ENCODE data around the gene HTR4.

Gene HTR4

GRCh38 chr5:148491793-148492184 lies 162.5 kb downstream of the HTR4 start:
- Histone ChIP-seq H4K20me1 (ENCODE audit: insufficient read depth, low read length, poor library complexity, severe bottlenecking) (no peaks in the 10 kb centered on the region), H3K9ac (ENCODE audit: low read depth, low read length, poor library complexity, severe bottlenecking) (no peak overlapping the region), H3K4me1 (ENCODE audit: insufficient read depth, low read length, poor library complexity, severe bottlenecking) (no peaks in the 10 kb centered on the region), H3K27me3 (ENCODE audit: insufficient read depth, low read length, poor library complexity, severe bottlenecking) (no peaks in the 10 kb centered on the region), H3K79me2 (ENCODE audit: insufficient read depth, low read length) (no peaks in the 10 kb centered on the region), H3K9me3 (ENCODE audit: insufficient read depth, low read depth, low read length) (no peaks in the 10 kb centered on the region), H3F3A (ENCODE audit: low read depth) (no peaks in the 10 kb centered on the region), H3K4me2 (ENCODE audit: low read depth, low read length, poor library complexity, severe bottlenecking) (no peak overlapping the region), H3K36me3 (ENCODE audit: insufficient read depth, low read length) (no peaks in the 10 kb centered on the region), H2AFZ (ENCODE audit: low read length) (no peak overlapping the region), H3K9me2 (replicated peaks; ENCODE audit: low read depth, low read length) (no peaks in the 10 kb centered on the region), H3K4me3 (ENCODE audit: low read length, poor library complexity, severe bottlenecking) (no peak overlapping the region)
- TF ChIP-seq, protein P1, sequence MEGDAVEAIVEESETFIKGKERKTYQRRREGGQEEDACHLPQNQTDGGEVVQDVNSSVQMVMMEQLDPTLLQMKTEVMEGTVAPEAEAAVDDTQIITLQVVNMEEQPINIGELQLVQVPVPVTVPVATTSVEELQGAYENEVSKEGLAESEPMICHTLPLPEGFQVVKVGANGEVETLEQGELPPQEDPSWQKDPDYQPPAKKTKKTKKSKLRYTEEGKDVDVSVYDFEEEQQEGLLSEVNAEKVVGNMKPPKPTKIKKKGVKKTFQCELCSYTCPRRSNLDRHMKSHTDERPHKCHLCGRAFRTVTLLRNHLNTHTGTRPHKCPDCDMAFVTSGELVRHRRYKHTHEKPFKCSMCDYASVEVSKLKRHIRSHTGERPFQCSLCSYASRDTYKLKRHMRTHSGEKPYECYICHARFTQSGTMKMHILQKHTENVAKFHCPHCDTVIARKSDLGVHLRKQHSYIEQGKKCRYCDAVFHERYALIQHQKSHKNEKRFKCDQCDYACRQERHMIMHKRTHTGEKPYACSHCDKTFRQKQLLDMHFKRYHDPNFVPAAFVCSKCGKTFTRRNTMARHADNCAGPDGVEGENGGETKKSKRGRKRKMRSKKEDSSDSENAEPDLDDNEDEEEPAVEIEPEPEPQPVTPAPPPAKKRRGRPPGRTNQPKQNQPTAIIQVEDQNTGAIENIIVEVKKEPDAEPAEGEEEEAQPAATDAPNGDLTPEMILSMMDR (conservative IDR thresholded peaks at IDR 0.05; ENCODE audit: low read length), result no peak
- TF ChIP-seq EZH2phosphoT487 (IDR thresholded peaks at IDR 0.05; ENCODE audit: borderline replicate concordance), result no peak

GRCh38 chr5:148491015-148491792 lies 163.1 kb downstream of the HTR4 start:
- Histone ChIP-seq H3K9me2 (replicated peaks; ENCODE audit: low read depth, low read length) (no peaks in the 10 kb centered on the region), H3K4me3 (ENCODE audit: low read length, poor library complexity, severe bottlenecking) (no peak overlapping the region), H3K9ac (ENCODE audit: low read depth, low read length, poor library complexity, severe bottlenecking) (no peak overlapping the region), H3K79me2 (ENCODE audit: insufficient read depth, low read length) (no peaks in the 10 kb centered on the region), H2AFZ (ENCODE audit: low read length) (no peak overlapping the region), H4K20me1 (ENCODE audit: insufficient read depth, low read length, poor library complexity, severe bottlenecking) (no peaks in the 10 kb centered on the region), H3K27me3 (ENCODE audit: insufficient read depth, low read length, poor library complexity, severe bottlenecking) (no peaks in the 10 kb centered on the region), H3K9me3 (ENCODE audit: insufficient read depth, low read depth, low read length) (no peaks in the 10 kb centered on the region), H3K36me3 (ENCODE audit: insufficient read depth, low read length) (no peaks in the 10 kb centered on the region), H3K4me1 (ENCODE audit: insufficient read depth, low read length, poor library complexity, severe bottlenecking) (no peaks in the 10 kb centered on the region), H3F3A (ENCODE audit: low read depth) (no peaks in the 10 kb centered on the region), H3K4me2 (ENCODE audit: low read depth, low read length, poor library complexity, severe bottlenecking) (no peak overlapping the region)
- no peak for TF ChIP-seq EZH2phosphoT487 (IDR thresholded peaks at IDR 0.05; ENCODE audit: borderline replicate concordance)
- TF ChIP-seq, protein P1 (conservative IDR thresholded peaks at IDR 0.05; ENCODE audit: low read length), result no peak

DNA sequence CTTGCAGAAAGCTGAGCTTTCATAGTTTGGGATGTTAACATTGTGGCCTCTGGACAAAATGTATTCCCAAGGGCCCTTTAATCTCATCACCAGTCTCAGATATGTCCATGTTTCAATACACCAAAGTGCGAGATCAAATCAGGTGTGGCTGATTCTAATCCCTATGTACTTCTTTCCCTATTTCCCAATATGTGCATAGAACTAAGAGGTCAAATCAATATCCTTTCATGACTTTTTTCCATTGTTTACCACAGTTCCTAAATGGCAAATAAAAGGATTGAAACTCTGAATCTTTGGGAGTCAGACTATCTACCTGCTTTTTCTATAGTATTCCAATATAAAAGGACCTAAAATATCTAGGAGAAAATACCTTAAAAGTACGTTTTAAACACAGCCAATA lies 165.6 kb downstream of the HTR4 start:
- Histone ChIP-seq H3K36me3 (ENCODE audit: insufficient read depth, low read length) (no peaks in the 10 kb centered on the region), H3K9me2 (replicated peaks; ENCODE audit: low read depth, low read length) (no peaks in the 10 kb centered on the region), H3K4me3 (ENCODE audit: low read length, poor library complexity, severe bottlenecking) (no peak overlapping the region), H3K4me2 (ENCODE audit: low read depth, low read length, poor library complexity, severe bottlenecking) (no peak overlapping the region), H2AFZ (ENCODE audit: low read length) (no peak overlapping the region), H3K9me3 (ENCODE audit: insufficient read depth, low read depth, low read length) (no peaks in the 10 kb centered on the region), H3K9ac (ENCODE audit: low read depth, low read length, poor library complexity, severe bottlenecking) (no peak overlapping the region), H3K4me1 (ENCODE audit: insufficient read depth, low read length, poor library complexity, severe bottlenecking) (no peaks in the 10 kb centered on the region), H3F3A (ENCODE audit: low read depth) (no peaks in the 10 kb centered on the region), H4K20me1 (ENCODE audit: insufficient read depth, low read length, poor library complexity, severe bottlenecking) (no peaks in the 10 kb centered on the region), H3K79me2 (ENCODE audit: insufficient read depth, low read length) (no peaks in the 10 kb centered on the region), H3K27me3 (ENCODE audit: insufficient read depth, low read length, poor library complexity, severe bottlenecking) (no peaks in the 10 kb centered on the region)
- TF ChIP-seq, protein P1 (conservative IDR thresholded peaks at IDR 0.05; ENCODE audit: low read length), result no peak
- no peak for TF ChIP-seq EZH2phosphoT487 (IDR thresholded peaks at IDR 0.05; ENCODE audit: borderline replicate concordance)
